HCT116 (cell line): ENCODE data around the gene TMTC3. TPM values are rescaled to one million over a fixed set of nuclear protein-coding genes. Genes with fewer than 3 reads are reported as not detected.

Source experiments
- ATAC-seq: fragments of 200-7000 bp; cut with Tn5 transposase; 2 replicates; pipeline ENCODE4 v1.9.1; 2020; ENCODE audit warnings: mild to moderate bottlenecking, moderate library complexity
- BruUV-seq: library from RNA; stranded (reverse); fragments of 400-500 nt; replicated peaks from 2 replicates; lab custom pipeline; 2021; lab: Mats Ljungman, UMichigan
- CTCF ChIA-PET: fragments of 300-600 bp; sonication (Branson Sonifier 250); formaldehyde crosslinking; loops from one replicate; lab custom pipeline; 2021; ENCODE audit warnings: antibody characterized with exemption; lab: Charles Lee
- POLR2A ChIA-PET: fragments of 300-600, 350-600 bp; sonication (Branson Sonifier 250); formaldehyde crosslinking; loops from one replicate; lab custom pipeline; 2021; ENCODE audit warnings: antibody characterized with exemption; lab: Charles Lee
- RAD21 ChIA-PET, 2 experiments: fragments of 300-600 bp; sonication (Branson Sonifier 250); formaldehyde crosslinking; loops; one replicate each; lab custom pipeline; 2023; ENCODE audit warnings: low total read pairs in 2 of 2; ENCODE audit not compliant: uncharacterized antibody in 2 of 2, unreplicated experiment in 2 of 2, low non-redundant PET in 1 of 2; lab: Charles Lee
- DNase-seq: peaks from one replicate; pipeline ENCODE4 v3.0.0-alpha.2; 2010; ENCODE audit warnings: low read depth, low spot score
- H2AFZ ChIP-seq: fragments of 200-600 bp; shearing (Covaris generic), sonication (generic); 2 replicates; pipeline ENCODE4 v1.6.1; 2017; ENCODE audit warnings: low read depth, mixed run types, mixed read lengths, antibody characterized with exemption, low read length; ENCODE audit not compliant: poor library complexity, severe bottlenecking
- H3K27ac ChIP-seq: 2 replicates; pipeline ENCODE4 v1.5.1; 2012; ENCODE audit warnings: low read depth, low read length
- H3K27me3 ChIP-seq: fragments of 200-600 bp; sonication (generic); 2 replicates; pipeline ENCODE4 v1.6.1; 2016; ENCODE audit warnings: mixed run types, low read length, mixed read lengths; ENCODE audit not compliant: insufficient read depth
- H3K36me3 ChIP-seq, 2 experiments: fragments of 200-500 bp in 1 of 2; fragments of 200-600 bp in 1 of 2; sonication (Bioruptor generic) in 1 of 2; sonication (generic) in 1 of 2; 2 replicates each; pipeline versions ENCODE4 v1.5.1 to v1.6.1; 2014 to 2016; ENCODE audit warnings: low read length in 2 of 2, inconsistent platforms in 1 of 2, mixed read lengths in 1 of 2, mixed run types in 1 of 2; ENCODE audit not compliant: insufficient read depth in 2 of 2, control insufficient read depth in 1 of 2
- H3K4me1 ChIP-seq, 2 experiments: fragments of 200-600 bp in 1 of 2; sonication (generic) in 1 of 2; 2 replicates each; pipeline versions ENCODE4 v1.5.1 to v1.6.1; 2012 to 2017; ENCODE audit warnings: low read length in 2 of 2, inconsistent platforms in 1 of 2, mild to moderate bottlenecking in 1 of 2, mixed read lengths in 1 of 2, mixed run types in 1 of 2, moderate library complexity in 1 of 2; ENCODE audit not compliant: insufficient read depth in 2 of 2, control insufficient read depth in 1 of 2
- H3K4me2 ChIP-seq: fragments of 200-600 bp; sonication (generic); 2 replicates; pipeline ENCODE4 v1.6.1; 2017; ENCODE audit warnings: mixed run types, low read length, mixed read lengths
- H3K4me3 ChIP-seq, 2 experiments: fragments of 200-600 bp in 1 of 2; sonication (generic) in 1 of 2; replicated peaks in 1 of 2; 2 replicates each; pipeline ENCODE4 v1.5.1; 2011 to 2016; ENCODE audit warnings: low read length in 2 of 2, control low read depth in 1 of 2, low read depth in 1 of 2, mild to moderate bottlenecking in 1 of 2, mixed read lengths in 1 of 2, mixed run types in 1 of 2
- H3K79me2 ChIP-seq: fragments of 200-600 bp; sonication (generic); 2 replicates; pipeline ENCODE4 v1.6.1; 2017; ENCODE audit warnings: mild to moderate bottlenecking, mixed run types, low read length, moderate library complexity, mixed read lengths; ENCODE audit not compliant: insufficient read depth
- H3K9ac ChIP-seq: fragments of 200-600 bp; sonication (generic); 2 replicates; pipeline ENCODE4 v1.6.1; 2016; ENCODE audit warnings: low read length, mixed read lengths
- H3K9me2 ChIP-seq: fragments of 200-600 bp; sonication (generic), shearing (Covaris generic); 2 replicates; pipeline ENCODE4 v1.6.1; 2017; ENCODE audit warnings: mixed run types, mild to moderate bottlenecking, moderate library complexity; ENCODE audit not compliant: insufficient read depth
- H3K9me3 ChIP-seq, 2 experiments: fragments of 200-500 bp in 1 of 2; fragments of 200-600 bp in 1 of 2; sonication (Bioruptor generic) in 1 of 2; sonication (generic) in 1 of 2; 2 replicates each; pipeline ENCODE4 v1.6.1; 2014 to 2017; ENCODE audit warnings: low read length in 2 of 2, mixed read lengths in 2 of 2, inconsistent platforms in 1 of 2, low read depth in 1 of 2, mild to moderate bottlenecking in 1 of 2, mixed run types in 1 of 2, moderate library complexity in 1 of 2; ENCODE audit not compliant: control insufficient read depth in 1 of 2, insufficient read depth in 1 of 2
- H4K20me1 ChIP-seq: fragments of 200-600 bp; sonication (generic), shearing (Covaris generic); 2 replicates; pipeline ENCODE4 v1.6.1; 2017; ENCODE audit warnings: mixed run types, mild to moderate bottlenecking, moderate library complexity; ENCODE audit not compliant: insufficient read depth
- EZH2 ChIP-seq: fragments of 200-600 bp; sonication (generic); IDR thresholded peaks from 2 replicates; pipeline ENCODE4 v1.6.1; 2017; ENCODE audit warnings: antibody characterized with exemption, mixed run types
- MAX ChIP-seq: IDR thresholded peaks from 2 replicates; pipeline ENCODE4 v1.6.1; 2012
- POLR2AphosphoS5 ChIP-seq: IDR thresholded peaks from 2 replicates; pipeline ENCODE4 v1.6.1; 2011; ENCODE audit warnings: mild to moderate bottlenecking, low read depth, low read length, moderate library complexity
- SRF ChIP-seq: IDR thresholded peaks from 2 replicates; pipeline ENCODE4 v1.6.1; 2012; ENCODE audit warnings: low read depth
- intact Hi-C: fragments of 100-400 bp; cut with micrococcal nuclease; formaldehyde crosslinking; loops from 2 replicates; pipeline ENCODE4 v1.10.0; 2022
- total RNA-seq: library from RNA; stranded (reverse); gene quantifications from one replicate; pipeline ENCODE4 v1.2.1, GENCODE V29; 2021; ENCODE audit not compliant: unreplicated experiment
- TF ChIP-seq, protein P1 (sequence below): IDR thresholded peaks from 2 replicates; pipeline ENCODE4 v1.6.1; 2011; ENCODE audit warnings: mild to moderate bottlenecking, low read length, moderate library complexity; ENCODE audit not compliant: insufficient replicate concordance; ENCODE audit errors: extremely low read depth
- TF ChIP-seq, protein P2 (sequence below), 3 experiments: fragments of 200-600 bp in 1 of 3; sonication (generic) in 1 of 3; IDR thresholded peaks in 2 of 3; conservative IDR thresholded peaks in 1 of 3; 2 replicates each; pipeline ENCODE4 v1.5.1; 2012 to 2017; ENCODE audit warnings: low read depth in 2 of 3, low read length in 2 of 3, antibody characterized with exemption in 1 of 3, borderline replicate concordance in 1 of 3, control low read depth in 1 of 3, mild to moderate bottlenecking in 1 of 3, mixed read lengths in 1 of 3, mixed run types in 1 of 3, moderate library complexity in 1 of 3; ENCODE audit not compliant: insufficient read depth in 1 of 3

The TMTC3 gene
- total RNA-seq, 1 experiment from 2014 or later = 22.5 TPM

DNA sequence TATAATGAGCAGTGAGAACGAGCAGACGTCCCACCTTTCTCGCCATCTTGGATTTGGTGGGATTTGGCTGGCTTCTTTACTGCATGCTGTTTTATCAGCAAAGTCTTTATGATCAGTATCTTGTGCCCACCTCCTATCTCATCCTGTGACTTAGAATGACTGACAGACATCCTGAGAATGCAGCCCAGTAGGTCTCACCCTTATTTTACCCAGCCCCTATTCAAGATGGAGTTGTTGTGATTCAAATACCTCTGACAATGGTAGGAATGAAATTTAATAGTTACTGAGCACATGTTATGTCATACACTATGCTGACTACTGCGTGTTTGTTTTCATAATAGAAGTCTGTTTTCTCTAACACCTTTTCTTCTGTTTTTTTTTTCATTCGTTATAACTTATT, 1.9 kb downstream of the TMTC3 start:
- intact Hi-C loops = no loop called here
- Histone ChIP-seq H3K27me3 (no peaks in the 10 kb centered on the region), H3K9ac (no peak overlapping the region), H3K36me3 (no peaks in the 10 kb centered on the region; a peak in 1 of 4 replicates), H4K20me1 (no peaks in the 10 kb centered on the region), H3K4me2 (peak overlapping the region; percentile 89; the same call in 1 of the 2 replicates), H3K9me3 (no peaks in the 10 kb centered on the region), H3K4me3 (no peak overlapping the region), H3K9me2 (no peaks in the 10 kb centered on the region), H2AFZ (no peak overlapping the region), H3K79me2 (peaks cover 57% of the 10 kb centered on the region), H3K27ac (no peak overlapping the region), H3K4me1 (peaks cover 3 to 9% of the 10 kb centered on the region in 2 experiments; a peak in 3 of 4 replicates)
- ChIA-PET POLR2A (no interaction called here), RAD21 (no interaction called here), CTCF (no interaction called here)
- BruUV-seq = no TSS peak
- TF ChIP-seq, protein P1, sequence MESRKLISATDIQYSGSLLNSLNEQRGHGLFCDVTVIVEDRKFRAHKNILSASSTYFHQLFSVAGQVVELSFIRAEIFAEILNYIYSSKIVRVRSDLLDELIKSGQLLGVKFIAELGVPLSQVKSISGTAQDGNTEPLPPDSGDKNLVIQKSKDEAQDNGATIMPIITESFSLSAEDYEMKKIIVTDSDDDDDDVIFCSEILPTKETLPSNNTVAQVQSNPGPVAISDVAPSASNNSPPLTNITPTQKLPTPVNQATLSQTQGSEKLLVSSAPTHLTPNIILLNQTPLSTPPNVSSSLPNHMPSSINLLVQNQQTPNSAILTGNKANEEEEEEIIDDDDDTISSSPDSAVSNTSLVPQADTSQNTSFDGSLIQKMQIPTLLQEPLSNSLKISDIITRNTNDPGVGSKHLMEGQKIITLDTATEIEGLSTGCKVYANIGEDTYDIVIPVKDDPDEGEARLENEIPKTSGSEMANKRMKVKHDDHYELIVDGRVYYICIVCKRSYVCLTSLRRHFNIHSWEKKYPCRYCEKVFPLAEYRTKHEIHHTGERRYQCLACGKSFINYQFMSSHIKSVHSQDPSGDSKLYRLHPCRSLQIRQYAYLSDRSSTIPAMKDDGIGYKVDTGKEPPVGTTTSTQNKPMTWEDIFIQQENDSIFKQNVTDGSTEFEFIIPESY = no peak
- TF ChIP-seq MAX (no peak), SRF (no peak), EZH2 (no peak), POLR2AphosphoS5 (no peak)
- TF ChIP-seq, protein P2, sequence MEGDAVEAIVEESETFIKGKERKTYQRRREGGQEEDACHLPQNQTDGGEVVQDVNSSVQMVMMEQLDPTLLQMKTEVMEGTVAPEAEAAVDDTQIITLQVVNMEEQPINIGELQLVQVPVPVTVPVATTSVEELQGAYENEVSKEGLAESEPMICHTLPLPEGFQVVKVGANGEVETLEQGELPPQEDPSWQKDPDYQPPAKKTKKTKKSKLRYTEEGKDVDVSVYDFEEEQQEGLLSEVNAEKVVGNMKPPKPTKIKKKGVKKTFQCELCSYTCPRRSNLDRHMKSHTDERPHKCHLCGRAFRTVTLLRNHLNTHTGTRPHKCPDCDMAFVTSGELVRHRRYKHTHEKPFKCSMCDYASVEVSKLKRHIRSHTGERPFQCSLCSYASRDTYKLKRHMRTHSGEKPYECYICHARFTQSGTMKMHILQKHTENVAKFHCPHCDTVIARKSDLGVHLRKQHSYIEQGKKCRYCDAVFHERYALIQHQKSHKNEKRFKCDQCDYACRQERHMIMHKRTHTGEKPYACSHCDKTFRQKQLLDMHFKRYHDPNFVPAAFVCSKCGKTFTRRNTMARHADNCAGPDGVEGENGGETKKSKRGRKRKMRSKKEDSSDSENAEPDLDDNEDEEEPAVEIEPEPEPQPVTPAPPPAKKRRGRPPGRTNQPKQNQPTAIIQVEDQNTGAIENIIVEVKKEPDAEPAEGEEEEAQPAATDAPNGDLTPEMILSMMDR (IDR thresholded peaks at IDR 0.05 in 2 of 3, conservative IDR thresholded peaks at IDR 0.05 in 1 of 3; ENCODE audit: borderline replicate concordance in 1 of 3, insufficient read depth in 1 of 3, low read depth in 2 of 3, low read length in 2 of 3) = no peak
- no peak for DNase-seq
- ATAC-seq = no peak
